ENCODE data around the gene PLD2.
"Not testable (repeated sequence)": the region's sequence is repeated elsewhere in the genome, so short reads cannot be mapped to it uniquely, and the experiment has no call there.

PLD2 gene

DNA sequence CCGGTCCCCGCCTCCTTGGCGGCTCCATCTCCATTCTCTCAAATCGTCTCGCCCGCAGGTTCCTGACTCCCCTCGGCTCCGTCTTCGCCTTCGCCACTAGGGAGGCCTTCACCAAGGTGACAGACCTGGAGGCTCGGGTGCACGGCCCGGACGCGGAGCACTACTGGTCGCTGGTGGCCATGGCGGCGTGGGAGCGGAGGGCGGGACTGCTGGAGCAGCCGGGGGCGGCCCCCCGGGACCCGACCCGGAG, 17.3 kb upstream of the PLD2 start:
- DNase-seq (ENCODE audit: low read depth in 2 of 2): no peak

- DNase-seq (ENCODE audit: low read depth in 2 of 2): peak; percentile 57 to 72
Measured at GRCh38 chr17:4789951-4790704, 16.8 kb upstream of the PLD2 start.

- DNase-seq (ENCODE audit: low read depth in 2 of 2): no peak
Measured at GRCh38 chr17:4790705-4791088, 16.3 kb upstream of the PLD2 start.

GRCh38 chr17:4795168-4795567, 11.8 kb upstream of the PLD2 start:
- DNase-seq (ENCODE audit: low read depth in 2 of 2): no peak

DNA sequence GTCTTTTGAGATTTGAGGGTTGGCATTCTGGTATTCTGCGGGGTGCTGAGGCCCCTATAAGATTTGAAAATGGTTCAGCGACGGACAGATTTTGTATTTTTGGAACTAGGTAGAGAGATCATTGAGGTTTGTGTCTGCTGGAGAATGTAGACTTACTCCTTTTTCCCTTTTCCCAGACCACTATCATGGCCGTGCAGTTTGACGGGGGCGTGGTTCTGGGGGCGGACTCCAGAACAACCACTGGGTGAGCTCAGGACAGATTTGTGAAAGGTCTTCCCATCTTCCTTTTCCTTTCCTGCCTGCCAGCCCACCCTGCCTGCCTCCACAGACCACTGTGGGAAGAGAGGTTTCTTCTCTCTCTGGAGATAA, 10.4 kb upstream of the PLD2 start:
- DNase-seq (ENCODE audit: low read depth in 2 of 2): peak in 1 of 2 experiments; percentile 52

DNA sequence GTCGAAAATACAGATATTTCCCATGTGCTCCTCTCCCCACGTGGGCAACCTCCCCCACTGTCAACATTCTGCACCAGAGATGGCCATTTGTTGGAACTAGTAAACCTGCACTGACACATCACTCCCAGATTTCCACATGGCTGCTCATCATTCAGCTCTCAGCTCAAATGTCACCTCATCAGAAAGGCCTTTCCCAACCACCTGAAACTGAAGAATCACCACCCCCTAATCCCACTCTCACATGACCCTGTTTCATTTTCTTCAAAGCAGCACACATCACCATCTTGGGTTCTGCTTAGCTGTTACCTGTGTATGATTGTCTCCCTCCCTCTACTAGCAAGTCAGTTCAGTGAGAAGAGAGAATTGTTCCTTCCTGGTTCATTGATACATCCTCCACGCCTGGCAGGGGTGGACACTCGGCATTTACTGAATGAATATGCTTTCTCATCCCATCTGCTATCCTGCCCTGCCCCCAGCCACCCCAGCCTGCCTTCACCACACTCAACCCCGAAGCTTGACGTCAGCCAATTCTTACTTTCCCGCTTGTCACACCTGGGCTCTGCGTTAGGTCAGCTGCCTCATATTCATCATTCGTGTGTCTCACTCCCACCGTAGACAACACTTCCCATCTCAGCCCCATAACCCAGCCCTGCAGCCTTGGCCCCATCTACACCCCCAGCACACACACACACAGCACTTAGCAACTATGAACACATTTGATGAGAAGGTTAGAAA, 6.3 kb upstream of the PLD2 start:
- DNase-seq (ENCODE audit: low read depth in 2 of 2): no peak

GRCh38 chr17:4802228-4802627, 4.7 kb upstream of the PLD2 start, which contains the start of gene C17orf114:
Gene C17orf114 (minus strand): TSS chr17:4802328.
- no peak for DNase-seq (ENCODE audit: low read depth in 2 of 2)

DNA sequence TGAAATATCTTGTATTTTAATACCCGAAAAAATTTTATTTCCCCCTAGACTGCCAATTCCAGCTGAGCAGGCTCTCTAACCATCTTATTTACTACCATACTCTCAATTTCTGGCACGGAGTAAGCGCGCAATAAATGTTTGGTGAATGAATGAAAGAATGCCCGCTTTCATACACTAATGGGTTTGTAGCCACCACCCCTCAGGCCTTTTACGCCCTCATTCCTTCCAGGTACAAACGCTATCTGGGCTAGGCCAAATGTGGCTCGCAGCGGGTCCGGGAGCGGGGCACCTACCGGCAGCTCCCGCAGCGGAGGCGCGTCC, 536 bp upstream of the PLD2 start:
- DNase-seq (ENCODE audit: low read depth in 2 of 2): no peak

- no peak for DNase-seq (ENCODE audit: low read depth in 2 of 2)
Measured at GRCh38 chr17:4807605-4808377, 839 bp downstream of the PLD2 start.

- no peak for DNase-seq (ENCODE audit: low read depth in 2 of 2)
Measured at GRCh38 chr17:4808378-4808767, 1.4 kb downstream of the PLD2 start.

- DNase-seq (ENCODE audit: low read depth in 2 of 2): no peak
Measured at GRCh38 chr17:4810696-4811290, 3.8 kb downstream of the PLD2 start.

DNA sequence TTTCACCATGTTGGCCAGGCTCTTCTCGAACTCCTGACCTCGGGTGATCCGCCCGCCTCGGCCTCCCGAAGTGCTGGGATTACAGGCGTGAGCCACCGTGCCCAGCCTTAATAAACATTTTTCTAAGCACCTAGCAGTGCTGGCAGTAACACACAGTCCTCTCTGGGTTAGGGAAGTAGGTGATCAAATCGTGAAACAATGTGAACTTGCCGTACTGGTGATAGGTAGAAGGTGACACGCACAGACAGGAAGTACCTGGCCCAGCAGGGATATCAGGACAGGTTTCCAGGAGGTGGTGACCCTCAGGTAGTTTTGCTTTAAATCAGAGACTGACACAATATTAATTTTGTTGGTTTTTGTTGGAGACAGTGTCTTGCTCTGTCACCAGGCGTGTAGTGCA, 4.5 kb downstream of the PLD2 start:
- no peak for DNase-seq (ENCODE audit: low read depth in 2 of 2)

GRCh38 chr17:4812690-4813089, 5.7 kb downstream of the PLD2 start:
- DNase-seq (ENCODE audit: low read depth in 2 of 2): no peak

- no peak for DNase-seq (ENCODE audit: low read depth in 2 of 2)
Measured at GRCh38 chr17:4815043-4815675, 8.2 kb downstream of the PLD2 start.

- no peak for DNase-seq (ENCODE audit: low read depth in 2 of 2)
Measured at GRCh38 chr17:4816826-4817225, 9.9 kb downstream of the PLD2 start.

DNA sequence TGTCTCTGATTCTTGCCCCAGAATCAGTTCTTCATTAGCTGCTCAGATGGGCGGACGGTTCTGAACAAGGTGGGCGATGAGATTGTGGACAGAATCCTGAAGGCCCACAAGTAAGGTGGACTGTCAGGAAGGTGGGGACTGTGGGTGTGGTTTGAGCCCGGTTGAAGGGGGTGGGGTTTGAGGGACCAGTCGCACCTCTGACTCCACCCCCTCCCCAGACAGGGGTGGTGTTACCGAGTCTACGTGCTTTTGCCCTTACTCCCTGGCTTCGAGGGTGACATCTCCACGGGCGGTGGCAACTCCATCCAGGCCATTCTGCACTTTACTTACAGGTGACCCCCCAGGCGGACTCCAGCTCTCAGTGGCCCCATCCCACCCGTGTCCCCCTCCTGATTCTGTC, 11.3 kb downstream of the PLD2 start:
- no peak for DNase-seq (ENCODE audit: low read depth in 2 of 2)

GRCh38 chr17:4822835-4823234, 15.9 kb downstream of the PLD2 start:
- DNase-seq (ENCODE audit: low read depth in 2 of 2): no peak

DNA sequence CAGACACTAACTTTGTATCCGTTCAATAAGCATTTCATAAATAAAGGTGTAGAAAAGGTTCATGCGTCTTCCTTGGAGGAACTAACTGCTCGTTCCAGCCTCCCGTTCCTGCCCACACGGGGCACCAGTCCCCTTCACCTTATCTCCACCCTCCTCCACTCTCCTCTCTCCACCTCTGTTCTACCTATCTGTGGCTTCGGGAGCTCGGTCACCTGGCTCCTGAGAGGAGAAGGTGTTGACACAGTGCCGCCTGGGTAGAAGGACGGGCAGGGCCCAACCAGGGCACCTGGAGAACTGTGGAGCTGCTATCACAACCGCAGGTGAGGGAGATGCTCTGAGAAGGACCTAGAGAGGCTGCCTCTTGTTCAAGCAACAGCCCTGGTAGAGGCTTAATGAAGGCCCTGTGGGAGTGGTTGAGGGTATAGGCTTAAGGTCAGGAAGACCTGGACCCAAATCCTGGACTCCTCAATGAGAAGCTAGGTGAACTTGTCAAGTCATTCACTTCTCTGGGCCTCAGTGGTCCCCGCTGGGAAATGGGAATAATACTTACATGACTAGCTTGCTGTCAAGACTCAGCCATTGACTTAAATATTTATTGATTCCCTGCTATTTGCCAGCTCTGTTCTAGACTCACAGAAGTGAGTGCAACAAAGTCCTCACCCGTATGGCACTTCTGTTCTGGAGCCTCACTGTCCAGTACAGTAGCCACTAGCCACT, 16.6 kb downstream of the PLD2 start:
- no peak for DNase-seq (ENCODE audit: low read depth in 2 of 2)

- DNase-seq (ENCODE audit: low read depth in 2 of 2): no peak
Measured at GRCh38 chr17:4827399-4827798, 20.4 kb downstream of the PLD2 start.

- not testable (repeated sequence) for DNase-seq (ENCODE audit: low read depth in 2 of 2)
Measured at GRCh38 chr17:4832829-4833177, 25.9 kb downstream of the PLD2 start.

GRCh38 chr17:4833178-4833940, 26.4 kb downstream of the PLD2 start, which contains the start of gene MINK1:
Gene MINK1 (plus strand): TSS chr17:4833340. CDS start chr17:4833584, 244 bp downstream.
- DNase-seq (ENCODE audit: low read depth in 2 of 2): peak; percentile 78 to 79
